A673 (cell line): Measurements from ENCODE around the gene KHDRBS1.

Experiments
- EZH2 ChIP-seq: fragments of 200-600 bp; sonication (generic); IDR thresholded peaks from 2 replicates; pipeline ENCODE4 v1.6.1; 2017; ENCODE audit warnings: borderline replicate concordance, low read depth, mild to moderate bottlenecking, mixed read lengths, antibody characterized with exemption, low read length; ENCODE audit not compliant: poor library complexity, severe bottlenecking
- TF ChIP-seq, protein P1 (sequence below): fragments of 300-800, 200-600 bp; sonication (generic); conservative IDR thresholded peaks from 2 replicates; pipeline ENCODE4 v1.5.1; 2017; ENCODE audit warnings: low read depth, mild to moderate bottlenecking, antibody characterized with exemption, low read length, moderate library complexity, mixed read lengths

- TF ChIP-seq, protein P1, sequence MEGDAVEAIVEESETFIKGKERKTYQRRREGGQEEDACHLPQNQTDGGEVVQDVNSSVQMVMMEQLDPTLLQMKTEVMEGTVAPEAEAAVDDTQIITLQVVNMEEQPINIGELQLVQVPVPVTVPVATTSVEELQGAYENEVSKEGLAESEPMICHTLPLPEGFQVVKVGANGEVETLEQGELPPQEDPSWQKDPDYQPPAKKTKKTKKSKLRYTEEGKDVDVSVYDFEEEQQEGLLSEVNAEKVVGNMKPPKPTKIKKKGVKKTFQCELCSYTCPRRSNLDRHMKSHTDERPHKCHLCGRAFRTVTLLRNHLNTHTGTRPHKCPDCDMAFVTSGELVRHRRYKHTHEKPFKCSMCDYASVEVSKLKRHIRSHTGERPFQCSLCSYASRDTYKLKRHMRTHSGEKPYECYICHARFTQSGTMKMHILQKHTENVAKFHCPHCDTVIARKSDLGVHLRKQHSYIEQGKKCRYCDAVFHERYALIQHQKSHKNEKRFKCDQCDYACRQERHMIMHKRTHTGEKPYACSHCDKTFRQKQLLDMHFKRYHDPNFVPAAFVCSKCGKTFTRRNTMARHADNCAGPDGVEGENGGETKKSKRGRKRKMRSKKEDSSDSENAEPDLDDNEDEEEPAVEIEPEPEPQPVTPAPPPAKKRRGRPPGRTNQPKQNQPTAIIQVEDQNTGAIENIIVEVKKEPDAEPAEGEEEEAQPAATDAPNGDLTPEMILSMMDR: no peak
- TF ChIP-seq EZH2: no peak
Measured at GRCh38 chr1:32071758-32072621, 58.3 kb downstream of the KHDRBS1 start.
